Measurements from ENCODE around the gene HBP1. TPM values are rescaled to one million over a fixed set of nuclear protein-coding genes. Genes with fewer than 3 reads are reported as not detected.

Gene HBP1
- total RNA-seq, 2 donors from 2014 or later: 51.8 to 69.8 TPM

DNA sequence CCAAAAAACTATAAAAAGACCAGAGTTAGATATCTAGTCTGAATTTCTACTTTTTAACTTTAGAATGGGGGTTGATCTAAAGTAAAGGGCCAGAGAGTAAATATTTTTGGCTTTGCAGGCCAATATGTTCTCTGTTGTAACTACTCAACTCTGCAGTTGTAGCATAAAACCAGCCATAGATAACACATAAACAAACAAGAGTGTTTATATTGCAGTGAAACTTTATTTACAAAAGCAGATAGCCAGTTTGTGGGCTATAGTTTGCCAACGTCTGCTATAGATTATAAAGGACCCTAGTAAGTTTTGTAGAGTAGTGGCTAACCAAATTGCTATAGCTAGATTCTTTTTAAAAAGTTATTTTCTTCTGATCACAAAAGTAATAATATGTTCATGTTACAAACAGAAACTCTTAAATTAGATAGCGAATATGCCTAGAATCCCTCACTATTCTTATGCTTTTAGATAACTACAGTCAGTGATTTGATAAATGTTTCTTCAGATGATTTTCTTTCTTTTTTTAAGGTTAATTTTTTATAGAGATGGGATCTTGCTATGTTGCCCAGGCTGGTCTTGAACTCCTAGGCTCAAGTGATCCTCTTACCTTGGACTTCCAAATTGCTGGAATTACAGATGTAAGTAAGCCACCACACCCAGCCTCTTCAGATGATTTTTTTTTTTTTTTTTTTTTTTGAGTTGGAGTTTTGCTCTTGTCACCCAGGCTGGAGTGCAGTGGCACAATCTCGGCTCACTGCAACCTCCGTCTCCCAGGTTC is 23.6 kb upstream of the HBP1 start:
- DNase-seq (ENCODE audit: low spot score): no peak
- H3K4me3 ChIP-seq: no peak overlapping the region
- H3K9me3 ChIP-seq: no peaks in the 10 kb centered on the region
- H3K36me3 ChIP-seq: no peaks in the 10 kb centered on the region
- H3K27me3 ChIP-seq: no peaks in the 10 kb centered on the region
- TF ChIP-seq, protein P1, sequence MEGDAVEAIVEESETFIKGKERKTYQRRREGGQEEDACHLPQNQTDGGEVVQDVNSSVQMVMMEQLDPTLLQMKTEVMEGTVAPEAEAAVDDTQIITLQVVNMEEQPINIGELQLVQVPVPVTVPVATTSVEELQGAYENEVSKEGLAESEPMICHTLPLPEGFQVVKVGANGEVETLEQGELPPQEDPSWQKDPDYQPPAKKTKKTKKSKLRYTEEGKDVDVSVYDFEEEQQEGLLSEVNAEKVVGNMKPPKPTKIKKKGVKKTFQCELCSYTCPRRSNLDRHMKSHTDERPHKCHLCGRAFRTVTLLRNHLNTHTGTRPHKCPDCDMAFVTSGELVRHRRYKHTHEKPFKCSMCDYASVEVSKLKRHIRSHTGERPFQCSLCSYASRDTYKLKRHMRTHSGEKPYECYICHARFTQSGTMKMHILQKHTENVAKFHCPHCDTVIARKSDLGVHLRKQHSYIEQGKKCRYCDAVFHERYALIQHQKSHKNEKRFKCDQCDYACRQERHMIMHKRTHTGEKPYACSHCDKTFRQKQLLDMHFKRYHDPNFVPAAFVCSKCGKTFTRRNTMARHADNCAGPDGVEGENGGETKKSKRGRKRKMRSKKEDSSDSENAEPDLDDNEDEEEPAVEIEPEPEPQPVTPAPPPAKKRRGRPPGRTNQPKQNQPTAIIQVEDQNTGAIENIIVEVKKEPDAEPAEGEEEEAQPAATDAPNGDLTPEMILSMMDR (IDR thresholded peaks at IDR 0.05): no peak
- no peaks in the 10 kb centered on the region for H3K4me1 ChIP-seq
- no peak overlapping the region for H3K27ac ChIP-seq

DNA sequence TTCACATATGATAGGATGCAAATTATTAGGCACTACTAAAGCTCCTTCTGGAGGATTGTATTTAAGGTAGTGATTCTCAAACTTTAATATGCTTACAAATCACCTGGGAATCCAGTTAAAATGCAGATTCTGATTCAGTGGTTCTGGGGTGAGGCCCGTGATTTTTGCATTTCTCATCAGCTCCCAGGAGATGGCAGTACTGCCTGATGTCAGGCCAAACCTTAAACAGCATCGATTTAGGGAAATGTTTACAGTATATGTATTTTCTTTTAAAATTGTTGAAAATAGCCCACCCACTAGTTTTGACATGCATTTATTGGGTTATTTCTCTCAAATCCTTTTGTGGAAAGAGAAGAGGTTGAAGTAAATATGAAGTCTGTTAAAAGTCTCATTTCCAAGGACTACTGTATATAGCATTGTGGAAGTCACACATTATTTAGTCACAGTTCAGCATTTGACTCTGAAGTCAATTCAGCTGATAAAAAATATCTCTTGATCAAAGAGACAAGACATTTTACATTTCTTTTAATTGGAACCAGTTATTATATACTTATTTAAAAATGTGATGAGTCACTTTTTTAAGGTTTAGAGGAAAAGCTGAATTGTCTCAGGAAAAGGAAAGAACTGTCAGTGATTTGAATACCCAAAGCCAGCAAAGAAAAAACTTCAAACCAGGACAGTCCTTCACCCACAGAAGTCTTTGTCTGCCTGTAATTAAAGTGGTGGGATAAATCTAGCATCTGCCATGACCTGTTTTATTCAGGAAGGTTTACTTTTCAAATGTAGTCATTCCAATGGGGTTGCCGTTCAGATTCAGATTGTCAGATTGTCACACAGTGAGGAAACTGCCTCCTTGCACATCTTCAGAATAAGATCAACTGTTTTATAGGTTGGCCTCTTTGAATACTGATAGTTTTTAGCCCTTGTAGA is 21.1 kb upstream of the HBP1 start:
- no peak overlapping the region for H3K4me3 ChIP-seq
- TF ChIP-seq, protein P1 (IDR thresholded peaks at IDR 0.05): peak; percentile 55 to 73
- no peaks in the 10 kb centered on the region for H3K9me3 ChIP-seq
- no peak overlapping the region for H3K27ac ChIP-seq
- H3K27me3 ChIP-seq: no peaks in the 10 kb centered on the region
- DNase-seq (ENCODE audit: low spot score): no peak
- no peaks in the 10 kb centered on the region for H3K4me1 ChIP-seq
- no peaks in the 10 kb centered on the region for H3K36me3 ChIP-seq

DNA sequence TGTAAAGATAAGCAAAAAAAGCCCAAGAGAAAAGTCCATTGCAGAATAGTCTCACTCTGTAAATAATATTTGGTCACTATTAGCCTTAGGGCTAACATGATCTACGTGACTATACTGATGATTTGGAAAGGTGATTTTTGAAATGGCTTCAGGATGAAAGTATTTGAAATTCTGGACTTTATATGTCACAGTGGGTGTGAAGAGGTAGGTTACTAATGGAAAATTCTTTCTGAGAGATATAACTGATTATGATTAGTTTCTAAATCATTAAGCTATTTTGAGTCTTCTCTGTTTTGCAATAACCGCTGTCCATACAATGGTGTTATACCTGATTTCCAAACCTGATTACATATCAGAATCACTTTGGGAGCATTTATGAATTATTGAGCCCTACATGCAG is 20.1 kb upstream of the HBP1 start:
- DNase-seq (ENCODE audit: low spot score): no peak
- H3K27ac ChIP-seq: no peak overlapping the region
- no peaks in the 10 kb centered on the region for H3K9me3 ChIP-seq
- H3K4me3 ChIP-seq: no peak overlapping the region
- no peaks in the 10 kb centered on the region for H3K27me3 ChIP-seq
- H3K36me3 ChIP-seq: no peaks in the 10 kb centered on the region
- no peaks in the 10 kb centered on the region for H3K4me1 ChIP-seq
- TF ChIP-seq, protein P1 (IDR thresholded peaks at IDR 0.05): no peak

DNA sequence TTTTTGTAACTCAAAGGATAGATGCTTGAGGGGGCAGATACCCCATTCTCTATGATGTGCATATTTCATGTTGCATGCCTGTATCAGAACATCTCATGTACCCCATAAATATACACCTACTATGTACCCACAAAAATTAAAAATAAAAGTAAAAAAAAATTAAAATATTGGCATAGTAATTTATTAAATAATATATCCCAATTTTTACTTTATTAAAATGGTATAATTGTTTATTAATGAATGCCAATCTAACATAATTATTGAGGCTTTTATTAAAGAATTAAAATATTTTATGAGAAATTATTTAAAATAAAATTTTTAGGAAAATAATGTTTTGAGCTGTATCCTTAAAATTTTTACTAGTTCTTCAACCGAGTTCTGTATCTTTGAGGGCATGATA is 18.9 kb upstream of the HBP1 start:
- Histone ChIP-seq H3K27ac (no peak overlapping the region), H3K36me3 (no peaks in the 10 kb centered on the region), H3K4me3 (no peak overlapping the region), H3K27me3 (no peaks in the 10 kb centered on the region), H3K4me1 (no peaks in the 10 kb centered on the region), H3K9me3 (no peaks in the 10 kb centered on the region)
- TF ChIP-seq, protein P1 (IDR thresholded peaks at IDR 0.05): no peak
- no peak for DNase-seq (ENCODE audit: low spot score)

DNA sequence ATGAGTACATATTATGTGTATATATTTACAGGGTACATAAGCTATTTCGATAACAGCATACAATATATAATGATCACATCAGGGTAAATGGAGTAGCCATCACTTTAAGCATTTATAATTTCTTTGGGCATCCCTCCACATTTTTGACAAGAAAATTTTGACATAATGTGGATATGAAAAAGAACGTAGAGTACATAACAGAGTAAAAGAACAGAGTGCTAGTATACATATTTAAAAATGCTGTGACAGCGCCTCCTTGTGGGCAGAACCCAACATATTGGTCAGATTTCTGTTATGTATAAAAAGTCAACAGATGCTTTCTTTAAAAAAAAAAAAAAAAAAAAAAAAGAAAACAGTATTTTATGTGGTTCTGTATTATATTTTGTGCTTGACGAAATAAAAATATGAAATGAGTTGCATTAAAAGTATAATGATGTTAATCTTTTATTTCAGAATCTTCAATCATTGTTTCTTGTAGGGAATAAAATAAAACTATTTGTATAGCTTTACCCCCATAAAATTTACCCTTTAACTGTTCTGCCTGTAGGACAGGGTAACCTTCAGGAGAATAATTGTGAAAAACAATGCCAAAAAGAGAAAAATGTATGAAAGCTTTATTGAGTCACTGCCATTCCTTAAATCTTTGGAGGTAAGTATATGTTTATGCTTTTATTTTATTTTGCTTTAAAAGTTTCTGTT is 18.3 kb upstream of the HBP1 start:
- Histone ChIP-seq H3K4me1 (no peaks in the 10 kb centered on the region), H3K9me3 (no peaks in the 10 kb centered on the region), H3K27me3 (no peaks in the 10 kb centered on the region), H3K4me3 (no peak overlapping the region), H3K27ac (no peak overlapping the region), H3K36me3 (no peaks in the 10 kb centered on the region)
- DNase-seq (ENCODE audit: low spot score): peak; percentile 86
- TF ChIP-seq, protein P1 (IDR thresholded peaks at IDR 0.05): peak; percentile 49 to 74

Data from right atrium auricular region (tissue), 2 donors.